Osteocyte (in vitro differentiated cells): Measurements from ENCODE around the gene LRBA. TPM values are rescaled to one million over a fixed set of nuclear protein-coding genes. Genes with fewer than 3 reads are reported as not detected.
A peak's percentile ranks its signal among the peaks of the same experiment; 100 is the strongest.

Source experiments
- DNase-seq: peaks from one replicate; pipeline ENCODE4 v3.0.0; 2021; ENCODE audit warnings: mixed read lengths; ENCODE audit not compliant: unreplicated experiment; ENCODE audit errors: extremely low spot score
- H3K27ac Mint-ChIP-seq: one replicate; pipeline ENCODE4 v1.8.0; 2021; ENCODE audit warnings: mild to moderate bottlenecking, mixed read lengths; ENCODE audit not compliant: unreplicated experiment
- H3K27me3 Mint-ChIP-seq: one replicate; pipeline ENCODE4 v1.8.0; 2021; ENCODE audit warnings: mixed read lengths; ENCODE audit not compliant: unreplicated experiment
- H3K36me3 Mint-ChIP-seq: one replicate; pipeline ENCODE4 v1.8.0; 2021; ENCODE audit warnings: mixed read lengths; ENCODE audit not compliant: unreplicated experiment
- H3K4me1 Mint-ChIP-seq: one replicate; pipeline ENCODE4 v1.8.0; 2021; ENCODE audit warnings: mixed read lengths; ENCODE audit not compliant: unreplicated experiment
- H3K4me3 Mint-ChIP-seq: one replicate; pipeline ENCODE4 v1.8.0; 2021; ENCODE audit warnings: mild to moderate bottlenecking, moderate library complexity, mixed read lengths; ENCODE audit not compliant: unreplicated experiment
- H3K9me3 Mint-ChIP-seq: one replicate; pipeline ENCODE4 v1.8.0; 2021; ENCODE audit warnings: mixed read lengths; ENCODE audit not compliant: unreplicated experiment
- total RNA-seq: library from RNA; stranded (reverse); gene quantifications from 2 replicates; pipeline ENCODE4 v1.2.1, GENCODE V29; 2021
- TF ChIP-seq, protein P1 (sequence below): fragments of 200-600 bp; sonication (generic); IDR thresholded peaks from 2 replicates; pipeline ENCODE4 v1.5.0; 2021; ENCODE audit warnings: antibody characterized with exemption, mild to moderate bottlenecking, moderate library complexity

The LRBA gene
- total RNA-seq, 1 donor from 2014 or later: 40.8 TPM

DNA sequence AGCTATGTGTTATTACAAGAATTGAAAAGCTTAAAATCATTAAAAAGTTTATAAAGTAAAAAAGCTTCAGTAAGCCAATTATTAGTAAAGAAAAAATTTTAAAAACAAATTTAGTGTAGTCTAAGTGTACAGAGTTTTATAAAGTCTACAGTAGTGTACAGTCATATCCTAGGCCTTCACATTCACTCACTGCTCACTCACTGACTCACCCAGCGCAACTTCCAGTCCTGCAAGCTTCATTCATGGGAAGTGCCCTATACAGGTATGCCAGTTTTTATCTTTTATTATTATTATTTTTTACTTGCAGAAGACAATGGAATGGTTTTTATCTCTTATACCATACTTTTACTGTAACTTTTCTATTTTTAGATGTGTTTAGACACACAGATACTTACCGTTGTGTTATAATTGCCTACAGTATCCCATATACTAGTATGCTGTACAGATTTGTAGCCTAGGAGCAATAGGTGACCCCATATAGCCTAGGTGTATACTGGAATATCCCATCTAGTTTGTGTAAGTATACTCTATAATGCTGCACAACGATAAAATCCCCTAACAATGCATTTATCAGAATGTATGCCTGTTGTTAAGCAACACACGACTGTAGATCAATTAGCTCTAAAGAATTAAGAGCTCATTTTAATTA is 706.1 kb downstream of the LRBA start:
- peaks cover 1% of the 10 kb centered on the region for H3K36me3 Mint-ChIP-seq
- H3K27me3 Mint-ChIP-seq: no peaks in the 10 kb centered on the region
- H3K27ac Mint-ChIP-seq: no peak overlapping the region
- no peak for DNase-seq
- no peaks in the 10 kb centered on the region for H3K9me3 Mint-ChIP-seq
- TF ChIP-seq, protein P1, sequence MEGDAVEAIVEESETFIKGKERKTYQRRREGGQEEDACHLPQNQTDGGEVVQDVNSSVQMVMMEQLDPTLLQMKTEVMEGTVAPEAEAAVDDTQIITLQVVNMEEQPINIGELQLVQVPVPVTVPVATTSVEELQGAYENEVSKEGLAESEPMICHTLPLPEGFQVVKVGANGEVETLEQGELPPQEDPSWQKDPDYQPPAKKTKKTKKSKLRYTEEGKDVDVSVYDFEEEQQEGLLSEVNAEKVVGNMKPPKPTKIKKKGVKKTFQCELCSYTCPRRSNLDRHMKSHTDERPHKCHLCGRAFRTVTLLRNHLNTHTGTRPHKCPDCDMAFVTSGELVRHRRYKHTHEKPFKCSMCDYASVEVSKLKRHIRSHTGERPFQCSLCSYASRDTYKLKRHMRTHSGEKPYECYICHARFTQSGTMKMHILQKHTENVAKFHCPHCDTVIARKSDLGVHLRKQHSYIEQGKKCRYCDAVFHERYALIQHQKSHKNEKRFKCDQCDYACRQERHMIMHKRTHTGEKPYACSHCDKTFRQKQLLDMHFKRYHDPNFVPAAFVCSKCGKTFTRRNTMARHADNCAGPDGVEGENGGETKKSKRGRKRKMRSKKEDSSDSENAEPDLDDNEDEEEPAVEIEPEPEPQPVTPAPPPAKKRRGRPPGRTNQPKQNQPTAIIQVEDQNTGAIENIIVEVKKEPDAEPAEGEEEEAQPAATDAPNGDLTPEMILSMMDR: no peak
- no peak overlapping the region for H3K4me3 Mint-ChIP-seq
- peaks cover 55% of the 10 kb centered on the region for H3K4me1 Mint-ChIP-seq

DNA sequence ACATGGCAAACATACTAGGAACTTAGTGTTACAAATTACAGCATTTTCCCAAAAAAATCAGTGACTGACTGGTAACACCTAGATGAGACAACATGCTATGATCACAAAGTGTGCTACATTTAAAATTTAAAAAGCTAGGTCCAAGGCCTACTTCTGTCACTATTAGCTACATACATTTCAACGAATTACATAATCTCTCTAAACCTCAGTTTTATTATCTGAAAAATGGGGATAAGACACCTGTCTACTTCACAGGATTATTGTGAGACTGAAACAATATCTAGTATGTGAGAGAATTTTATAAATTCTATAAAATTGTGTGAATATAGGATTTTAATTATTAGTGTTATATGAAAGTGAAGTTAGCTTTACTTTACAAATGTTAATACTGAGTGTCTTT is 708.4 kb downstream of the LRBA start:
- no peaks in the 10 kb centered on the region for H3K36me3 Mint-ChIP-seq
- TF ChIP-seq, protein P1: no peak
- no peaks in the 10 kb centered on the region for H3K9me3 Mint-ChIP-seq
- no peak overlapping the region for H3K4me3 Mint-ChIP-seq
- DNase-seq: no peak
- peak overlapping the region; percentile 96 for H3K27ac Mint-ChIP-seq
- H3K4me1 Mint-ChIP-seq: peaks cover 63% of the 10 kb centered on the region
- H3K27me3 Mint-ChIP-seq: no peaks in the 10 kb centered on the region

DNA sequence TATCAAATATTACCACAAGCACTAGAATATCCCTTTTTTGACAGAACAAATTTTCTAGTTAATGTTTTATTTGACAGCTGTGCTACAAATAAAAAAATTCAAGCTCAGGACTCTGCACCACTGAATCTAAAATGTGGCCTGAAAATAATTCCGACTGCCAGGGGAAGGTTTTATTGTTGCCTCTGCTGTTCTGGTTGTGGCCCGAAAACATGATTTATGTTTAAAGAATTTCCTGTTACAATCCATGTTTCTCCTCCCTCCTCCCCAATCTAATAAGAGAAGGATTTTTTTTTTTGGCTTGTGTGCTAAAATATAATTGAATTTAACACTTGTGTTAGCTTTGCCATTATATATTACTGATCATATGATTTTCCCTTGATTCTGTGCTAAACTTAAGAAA is 709.1 kb downstream of the LRBA start:
- TF ChIP-seq, protein P1: no peak
- peaks cover 64% of the 10 kb centered on the region for H3K4me1 Mint-ChIP-seq
- DNase-seq: no peak
- H3K27me3 Mint-ChIP-seq: no peaks in the 10 kb centered on the region
- H3K36me3 Mint-ChIP-seq: no peaks in the 10 kb centered on the region
- H3K9me3 Mint-ChIP-seq: no peaks in the 10 kb centered on the region
- peak overlapping the region; percentile 54 for H3K4me3 Mint-ChIP-seq
- H3K27ac Mint-ChIP-seq: peak overlapping the region; percentile 96

DNA sequence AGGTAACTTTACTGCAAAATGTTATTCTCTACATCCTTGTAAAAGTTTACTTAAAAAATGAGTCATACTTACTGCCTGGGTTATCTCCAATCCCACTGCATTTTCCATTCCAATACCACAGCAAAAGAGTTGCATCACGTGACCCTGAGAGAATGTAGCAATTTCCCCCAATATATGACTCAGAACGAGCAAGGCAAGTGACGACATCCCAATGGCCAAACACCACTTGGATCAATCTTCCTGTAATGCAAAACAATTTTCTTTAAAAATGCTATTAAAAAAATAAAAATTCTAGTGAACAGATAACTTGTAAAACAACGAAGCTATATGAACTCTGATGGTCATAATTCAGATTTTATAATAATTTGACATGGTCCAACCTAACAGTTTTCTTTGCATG is 712.5 kb downstream of the LRBA start:
- no peaks in the 10 kb centered on the region for H3K27me3 Mint-ChIP-seq
- H3K27ac Mint-ChIP-seq: peak overlapping the region; percentile 54
- TF ChIP-seq, protein P1: no peak
- H3K36me3 Mint-ChIP-seq: no peaks in the 10 kb centered on the region
- H3K4me3 Mint-ChIP-seq: no peak overlapping the region
- H3K4me1 Mint-ChIP-seq: peaks cover 60% of the 10 kb centered on the region
- no peak for DNase-seq
- H3K9me3 Mint-ChIP-seq: no peaks in the 10 kb centered on the region

DNA sequence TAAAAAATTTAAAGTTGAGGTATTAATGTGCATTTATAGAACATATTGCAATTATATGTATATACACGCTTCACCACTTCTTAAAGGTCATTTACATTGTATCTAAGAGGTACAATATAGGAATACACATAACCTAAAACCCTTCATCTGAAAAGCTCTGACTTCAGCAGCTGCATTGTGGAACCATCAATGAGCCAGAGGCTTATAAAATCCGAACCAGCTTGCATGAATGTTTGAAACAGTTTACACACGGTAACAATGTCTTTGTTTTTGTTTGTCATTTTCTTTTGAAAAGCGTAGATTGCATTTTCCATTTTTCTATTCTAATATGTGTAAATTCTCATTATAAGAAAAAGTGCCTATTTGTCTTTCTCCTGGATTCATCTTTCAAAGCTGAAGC is 715.3 kb downstream of the LRBA start:
- Mint-ChIP-seq H3K27ac (no peak overlapping the region), H3K4me1 (peaks cover 37% of the 10 kb centered on the region), H3K9me3 (no peaks in the 10 kb centered on the region), H3K36me3 (no peaks in the 10 kb centered on the region), H3K4me3 (no peak overlapping the region), H3K27me3 (no peaks in the 10 kb centered on the region)
- TF ChIP-seq, protein P1: no peak
- no peak for DNase-seq
